ENCODE measurements around the gene HDC. TPM values are rescaled to one million over a fixed set of nuclear protein-coding genes. Genes with fewer than 3 reads are reported as not detected.

The HDC gene
- total RNA-seq, 4 donors from 2014 or later = 2.4 to 10.0 (median 2.6) TPM; not detected in 1

DNA sequence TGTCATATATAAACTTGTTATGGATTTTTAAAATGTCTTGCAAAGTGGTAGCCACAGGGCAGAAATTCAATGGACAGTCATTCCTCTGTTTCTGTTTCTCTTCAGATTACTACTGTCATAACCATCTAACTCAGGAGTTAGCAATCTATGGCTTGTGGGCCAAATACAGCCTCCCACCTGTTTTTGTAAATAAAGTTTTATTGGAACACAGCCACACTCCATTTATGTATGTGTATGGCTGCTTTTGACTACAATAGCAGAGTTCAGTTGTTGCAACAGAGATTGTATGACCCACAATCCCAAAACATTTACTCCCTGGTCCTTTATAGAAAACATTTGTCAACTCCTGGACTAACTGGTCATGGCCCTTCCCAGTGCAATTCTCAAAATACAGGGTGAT, 63.5 kb downstream of the HDC start:
- TF ChIP-seq, protein P1, sequence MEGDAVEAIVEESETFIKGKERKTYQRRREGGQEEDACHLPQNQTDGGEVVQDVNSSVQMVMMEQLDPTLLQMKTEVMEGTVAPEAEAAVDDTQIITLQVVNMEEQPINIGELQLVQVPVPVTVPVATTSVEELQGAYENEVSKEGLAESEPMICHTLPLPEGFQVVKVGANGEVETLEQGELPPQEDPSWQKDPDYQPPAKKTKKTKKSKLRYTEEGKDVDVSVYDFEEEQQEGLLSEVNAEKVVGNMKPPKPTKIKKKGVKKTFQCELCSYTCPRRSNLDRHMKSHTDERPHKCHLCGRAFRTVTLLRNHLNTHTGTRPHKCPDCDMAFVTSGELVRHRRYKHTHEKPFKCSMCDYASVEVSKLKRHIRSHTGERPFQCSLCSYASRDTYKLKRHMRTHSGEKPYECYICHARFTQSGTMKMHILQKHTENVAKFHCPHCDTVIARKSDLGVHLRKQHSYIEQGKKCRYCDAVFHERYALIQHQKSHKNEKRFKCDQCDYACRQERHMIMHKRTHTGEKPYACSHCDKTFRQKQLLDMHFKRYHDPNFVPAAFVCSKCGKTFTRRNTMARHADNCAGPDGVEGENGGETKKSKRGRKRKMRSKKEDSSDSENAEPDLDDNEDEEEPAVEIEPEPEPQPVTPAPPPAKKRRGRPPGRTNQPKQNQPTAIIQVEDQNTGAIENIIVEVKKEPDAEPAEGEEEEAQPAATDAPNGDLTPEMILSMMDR (IDR thresholded peaks at IDR 0.05) = no peak
- ATAC-seq (ENCODE audit: low FRiP score) = no peak

DNA sequence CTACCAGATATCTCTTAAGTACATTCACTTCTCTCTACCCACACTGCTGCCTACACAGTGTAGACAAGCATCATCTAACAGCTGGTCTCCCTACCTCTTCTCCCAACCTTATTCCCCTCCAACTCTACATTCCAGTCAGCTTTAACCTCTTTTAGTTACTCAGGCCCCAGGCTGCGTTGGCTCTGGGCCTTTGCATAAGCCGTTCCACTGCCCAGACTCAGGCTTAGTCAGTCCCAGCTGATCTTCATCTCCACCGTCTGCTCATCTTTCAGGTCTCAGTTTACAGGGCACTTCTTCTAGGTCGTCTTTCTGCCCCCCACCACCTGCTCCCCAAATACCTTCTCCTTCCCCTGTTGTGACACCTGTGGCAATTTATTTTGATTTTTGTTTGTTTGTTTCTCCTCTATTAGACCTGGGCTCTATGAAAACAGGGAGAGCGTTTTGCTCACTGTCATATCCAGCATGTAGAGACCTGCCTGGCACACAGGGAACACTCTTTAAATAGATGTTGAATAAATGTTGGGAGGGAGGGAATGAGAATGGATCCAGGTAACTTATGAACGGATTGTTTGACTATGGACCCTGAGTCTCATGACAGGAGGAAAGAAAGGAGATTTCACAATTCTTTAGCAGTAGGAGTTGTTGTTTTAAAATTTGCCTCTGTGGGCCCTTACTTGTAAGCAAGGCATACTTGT, 72.5 kb downstream of the HDC start:
- DNase-seq (ENCODE audit: low spot score) (no peak), ATAC-seq (ENCODE audit: low FRiP score) (no peak)
- TF ChIP-seq, protein P1 (IDR thresholded peaks at IDR 0.05) = no peak

More for the DNA sequence above, 63.5 kb downstream of the HDC start:
- no peak for DNase-seq (ENCODE audit: low spot score)

DNA sequence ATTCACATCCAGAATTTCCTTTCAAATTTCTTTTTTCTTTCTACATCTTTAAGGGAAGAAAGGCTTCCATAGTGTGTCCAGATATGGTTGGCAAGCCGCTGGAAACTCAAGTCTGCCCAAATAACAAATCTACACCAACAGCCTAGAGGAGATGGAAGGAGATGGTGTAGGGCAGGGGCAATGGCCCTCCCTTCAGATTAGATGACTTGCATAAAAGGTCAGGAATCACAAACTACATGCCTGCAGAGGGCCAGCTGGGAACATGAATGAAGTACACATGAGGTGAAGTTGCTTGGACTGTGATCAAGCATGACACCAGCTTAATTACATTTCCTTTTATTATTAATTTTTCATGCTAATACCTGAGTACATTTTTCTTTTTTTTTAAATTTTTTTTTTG, 73.4 kb downstream of the HDC start:
- no peak for ATAC-seq (ENCODE audit: low FRiP score)
- TF ChIP-seq, protein P1 (IDR thresholded peaks at IDR 0.05) = no peak
- no peak for DNase-seq (ENCODE audit: low spot score)

Small RNA genes lying within 50 kb of the gene (small RNA-seq; reads per million reads assigned to genes)
- not detected for gene RF00019

Other genes starting within 250 kb of the HDC start
- gene ATP8B4, start 146.5 kb downstream of the HDC start, total RNA-seq = 10 to 100 TPM; 12.1 to 32.3 (median 16.5) TPM
- 10 to 100 TPM in 1 of 4 donors, 1 to 10 TPM in 3; 1.6 to 11.4 (median 5.5) TPM for gene SLC27A2, start 83.5 kb downstream of the HDC start, total RNA-seq
- gene GABPB1, start 89.5 kb upstream of the HDC start, total RNA-seq = 10 to 100 TPM; 16.8 to 55.5 (median 30.6) TPM
- gene USP8, start 158.7 kb upstream of the HDC start, total RNA-seq = 10 to 100 TPM; 45.3 to 60.2 (median 50.8) TPM

Measured in omental fat pad (tissue), 4 donors.